NOMO-1 (cell line): ENCODE measurements around the gene SCN2B.

Experiments
- DNase-seq, 2 experiments: peaks; one replicate each; lab custom pipeline; 2025; ENCODE audit not compliant: unreplicated experiment in 2 of 2; lab: John Stamatoyannopoulos, UW

Gene SCN2B

GRCh38 chr11:118136341-118136740, 40.1 kb downstream of the SCN2B start:
- DNase-seq, result no peak

DNA sequence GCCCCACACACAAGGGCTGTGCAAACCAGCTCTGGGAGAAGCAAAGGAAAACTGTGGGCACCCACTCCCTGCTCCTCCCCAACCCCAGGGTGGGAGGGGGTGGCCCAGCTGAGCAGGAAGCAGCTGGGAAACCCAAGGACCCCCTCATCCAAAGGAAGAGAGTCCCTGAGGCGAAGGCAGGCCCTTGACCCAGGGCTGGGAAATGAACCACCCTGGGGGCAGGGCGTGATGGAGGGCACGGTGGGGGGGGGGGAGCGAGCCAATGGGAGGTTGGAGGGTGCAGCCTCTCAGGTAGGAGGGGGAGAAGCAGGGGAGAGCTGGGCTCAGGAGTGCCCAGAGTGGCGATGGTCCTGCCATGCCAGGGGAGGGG, 40.7 kb downstream of the SCN2B start:
- DNase-seq, result no peak

GRCh38 chr11:118135051-118135795, 41.2 kb downstream of the SCN2B start:
- DNase-seq, result no peak

DNA sequence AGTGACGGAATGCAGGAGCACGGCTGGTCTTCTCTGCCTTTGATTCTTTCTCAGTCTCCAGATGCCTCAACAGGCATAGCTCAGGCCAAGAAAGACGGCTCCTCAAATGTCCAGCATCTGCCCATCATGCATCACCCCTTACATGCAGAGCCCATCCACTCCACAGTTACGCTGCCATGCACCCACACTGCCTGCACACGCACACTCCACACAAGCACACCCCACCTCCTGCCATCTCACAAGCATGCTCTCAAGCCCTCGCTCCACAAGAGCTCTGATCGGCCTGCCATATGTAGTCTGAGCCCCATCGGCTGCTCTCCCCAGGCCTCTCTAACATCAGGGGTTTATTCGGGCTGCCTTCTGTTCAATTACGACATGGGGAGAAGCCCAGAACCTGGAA, 42.6 kb downstream of the SCN2B start:
- DNase-seq, result no peak

DNA sequence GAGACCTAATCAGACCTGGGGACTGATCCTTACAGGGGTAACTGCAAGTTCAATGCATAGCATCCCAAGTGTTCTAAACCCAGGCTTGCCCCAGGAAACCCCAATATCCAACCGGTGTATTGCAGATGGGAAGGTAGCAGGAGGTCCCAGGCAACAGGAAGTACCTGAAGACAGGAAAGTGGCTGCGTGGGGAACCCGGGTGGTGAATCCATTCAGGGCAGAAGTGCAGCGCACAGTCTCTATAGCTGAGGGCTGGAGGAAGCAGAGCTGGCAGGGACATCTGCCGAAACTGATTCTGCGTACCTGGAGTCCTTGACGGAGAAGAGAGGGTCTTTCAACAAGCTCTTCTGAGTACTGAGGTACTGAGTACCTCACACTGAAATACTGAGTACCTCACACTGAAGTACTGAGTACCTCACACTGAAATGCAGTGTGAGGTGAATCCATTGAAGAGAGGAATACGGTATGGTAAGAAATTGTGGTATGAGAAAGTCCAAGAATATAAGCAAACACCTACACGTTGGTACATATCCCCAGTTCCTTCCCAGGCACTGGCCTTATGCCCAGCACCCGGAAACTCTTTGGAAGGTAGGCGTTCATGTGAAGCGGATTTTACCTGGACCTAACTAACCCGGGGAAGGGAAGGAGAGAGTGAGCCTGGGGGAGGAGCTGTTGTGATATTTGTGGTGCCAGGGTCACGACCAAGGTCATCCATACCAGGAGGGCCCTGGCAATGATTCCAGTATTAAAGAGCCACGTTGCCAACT, 43.9 kb downstream of the SCN2B start:
- DNase-seq, result no peak

GRCh38 chr11:118129471-118130172, 46.8 kb downstream of the SCN2B start:
- DNase-seq, result no peak

- peak; percentile 6 to 57 for DNase-seq
These were observed 47.5 kb downstream of the SCN2B start for GRCh38 chr11:118128721-118129470.

- DNase-seq, result no peak
These were observed 48.1 kb downstream of the SCN2B start for GRCh38 chr11:118128310-118128709.

GRCh38 chr11:118126082-118126838, 50.2 kb downstream of the SCN2B start:
- DNase-seq, result no peak

GRCh38 chr11:118124929-118125535, 51.4 kb downstream of the SCN2B start:
- no peak for DNase-seq

GRCh38 chr11:118120793-118121192, 55.6 kb downstream of the SCN2B start:
- no peak for DNase-seq

- no peak for DNase-seq
These were observed 58.4 kb downstream of the SCN2B start for GRCh38 chr11:118117790-118118601.

DNA sequence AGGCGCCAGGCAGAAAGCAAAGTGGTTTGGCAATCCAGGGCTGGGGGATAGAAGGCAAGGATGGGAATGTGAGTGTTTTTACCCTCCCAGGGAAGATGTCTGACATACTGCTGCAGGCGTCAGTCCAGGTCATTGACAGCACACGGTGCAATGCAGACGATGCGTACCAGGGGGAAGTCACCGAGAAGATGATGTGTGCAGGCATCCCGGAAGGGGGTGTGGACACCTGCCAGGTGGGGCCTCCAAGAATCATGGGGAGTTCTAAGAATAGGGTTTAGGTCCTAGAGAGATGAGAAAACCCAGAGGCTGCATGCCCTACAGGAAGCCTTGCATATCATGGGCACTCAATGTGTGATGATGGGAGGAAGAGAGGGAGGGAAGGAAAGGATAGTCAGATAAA, 61.4 kb downstream of the SCN2B start:
- DNase-seq, result no peak

GRCh38 chr11:118114266-118114665, 62.2 kb downstream of the SCN2B start:
- no peak for DNase-seq

DNA sequence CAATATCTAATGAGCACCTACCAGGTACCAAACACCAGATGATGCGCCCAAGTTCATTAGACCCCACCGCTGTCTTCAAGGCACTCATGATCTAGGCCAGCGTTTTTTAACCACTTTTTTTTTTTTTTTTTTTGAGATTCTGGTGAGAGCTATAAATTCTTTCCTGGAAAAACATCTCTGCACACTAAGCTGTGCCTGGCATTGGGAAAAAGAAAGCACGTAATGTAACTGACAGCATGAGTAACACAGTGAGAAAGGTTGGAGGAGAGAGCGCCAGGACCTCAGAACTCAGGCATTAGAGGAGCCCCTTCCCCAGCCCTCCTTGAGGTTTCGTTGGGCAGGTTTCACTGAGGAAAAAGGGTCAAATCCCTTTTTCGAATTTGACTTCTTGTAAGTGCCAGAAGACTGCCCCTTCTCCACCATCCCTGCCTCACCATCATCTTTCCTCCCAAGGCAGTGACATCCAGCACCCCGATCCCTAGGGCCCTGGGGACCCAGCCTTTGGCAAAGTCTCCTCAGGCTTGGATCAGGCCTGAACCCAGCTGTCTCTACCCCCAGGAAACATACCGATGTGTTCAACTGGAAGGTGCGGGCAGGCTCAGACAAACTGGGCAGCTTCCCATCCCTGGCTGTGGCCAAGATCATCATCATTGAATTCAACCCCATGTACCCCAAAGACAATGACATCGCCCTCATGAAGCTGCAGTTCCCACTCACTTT, 63.6 kb downstream of the SCN2B start:
- no peak for DNase-seq
